SK-N-SH treated with all-trans-retinoic acid at 6 μM for 48 hours (cell line): ENCODE results near the gene PARVB.

Source experiments
- ATAC-seq: fragments of 200-7000 bp; cut with Tn5 transposase; 3 replicates; pipeline ENCODE4 v1.9.1; 2020; ENCODE audit warnings: mild to moderate bottlenecking, moderate library complexity
- ARNTL ChIP-seq: fragments of 450-650 bp; formaldehyde crosslinking; IDR thresholded peaks from 2 replicates; pipeline ENCODE4 v1.5.0; 2020; ENCODE audit warnings: low read depth, mild to moderate bottlenecking, moderate library complexity, borderline replicate concordance
- BACH2 ChIP-seq: fragments of 250-450 bp; sonication (Bioruptor Pico); IDR thresholded peaks from 2 replicates; pipeline ENCODE4 v1.9.0; 2021; ENCODE audit warnings: mild to moderate bottlenecking, borderline replicate concordance
- CSDC2 ChIP-seq: fragments of 250-450 bp; sonication (Bioruptor Pico); IDR thresholded peaks from 2 replicates; pipeline ENCODE4 v1.5.0; 2020; ENCODE audit warnings: mild to moderate bottlenecking, moderate library complexity
- ESRRG ChIP-seq: fragments of 250-450 bp; sonication (Bioruptor Pico); IDR thresholded peaks from 2 replicates; pipeline ENCODE4 v1.6.1; 2021; ENCODE audit warnings: mild to moderate bottlenecking
- OSR1 ChIP-seq: fragments of 250-450 bp; sonication (Bioruptor Pico); IDR thresholded peaks from 2 replicates; pipeline ENCODE4 v1.8.0; 2022; ENCODE audit warnings: moderate library complexity, mild to moderate bottlenecking, inconsistent platforms
- PPARA ChIP-seq: fragments of 250-450 bp; sonication (Bioruptor Pico); IDR thresholded peaks from 2 replicates; pipeline ENCODE4 v1.5.0; 2020; ENCODE audit warnings: mild to moderate bottlenecking, borderline replicate concordance
- SNAI2 ChIP-seq: fragments of 250-450 bp; sonication (Bioruptor Pico); IDR thresholded peaks from 2 replicates; pipeline ENCODE4 v1.5.0; 2020; ENCODE audit warnings: mild to moderate bottlenecking, moderate library complexity
- TCF4 ChIP-seq: fragments of 250-450 bp; sonication (Bioruptor Pico); IDR thresholded peaks from 2 replicates; pipeline ENCODE4 v1.8.0; 2021; ENCODE audit warnings: mild to moderate bottlenecking, moderate library complexity, borderline replicate concordance
- ZC3H10 ChIP-seq: fragments of 250-450 bp; sonication (Bioruptor Pico); IDR thresholded peaks from 2 replicates; pipeline ENCODE4 v1.5.1; 2021; ENCODE audit warnings: mild to moderate bottlenecking, moderate library complexity
- ZFP3 ChIP-seq: fragments of 250-450 bp; sonication (Bioruptor Pico); IDR thresholded peaks from 2 replicates; pipeline ENCODE4 v1.5.0; 2020; ENCODE audit warnings: mild to moderate bottlenecking, moderate library complexity
- ZFP30 ChIP-seq: fragments of 450-650 bp; formaldehyde crosslinking; IDR thresholded peaks from 2 replicates; pipeline ENCODE4 v1.5.0; 2022; ENCODE audit warnings: mild to moderate bottlenecking, moderate library complexity
- TF ChIP-seq, protein P1 (sequence below): fragments of 250-450 bp; sonication (Bioruptor Pico); IDR thresholded peaks from 2 replicates; pipeline ENCODE4 v1.5.1; 2021; ENCODE audit warnings: mild to moderate bottlenecking, moderate library complexity
- TF ChIP-seq, protein P2 (sequence below): fragments of 250-450 bp; sonication (Bioruptor Pico); IDR thresholded peaks from 2 replicates; pipeline ENCODE4 v1.5.0; 2020; ENCODE audit warnings: mild to moderate bottlenecking, moderate library complexity
- TF ChIP-seq, protein P3 (sequence below): fragments of 250-450 bp; sonication (Bioruptor Pico); IDR thresholded peaks from 2 replicates; pipeline ENCODE4 v1.5.1; 2020; ENCODE audit warnings: low read depth, mild to moderate bottlenecking, moderate library complexity
- TF ChIP-seq, protein P4 (sequence below): fragments of 250-450 bp; sonication (Bioruptor Pico); IDR thresholded peaks from 2 replicates; pipeline ENCODE4 v1.8.0; 2020; ENCODE audit warnings: mild to moderate bottlenecking, moderate library complexity, borderline replicate concordance

Gene PARVB

DNA sequence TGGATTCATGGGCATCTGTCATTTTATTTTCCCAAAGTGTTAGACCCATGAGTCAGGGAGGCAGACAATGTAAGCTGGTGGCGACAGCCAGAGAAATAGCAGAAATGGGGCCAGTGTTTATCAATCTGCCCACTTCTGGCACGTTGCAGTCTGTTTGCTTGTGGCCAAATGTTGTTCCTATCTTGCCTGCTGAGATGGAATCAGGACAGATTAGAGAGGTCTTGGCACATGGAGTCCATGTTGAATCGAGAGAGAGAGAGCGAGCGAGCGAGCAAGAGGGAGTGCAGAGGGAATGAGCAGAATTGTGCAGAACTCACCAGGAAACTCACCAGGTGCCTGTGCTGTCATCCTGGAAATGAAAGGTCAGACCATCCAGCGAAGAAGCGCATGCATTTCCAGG, 134.7 kb downstream of the PARVB start (continued):
- TF ChIP-seq, protein P1, sequence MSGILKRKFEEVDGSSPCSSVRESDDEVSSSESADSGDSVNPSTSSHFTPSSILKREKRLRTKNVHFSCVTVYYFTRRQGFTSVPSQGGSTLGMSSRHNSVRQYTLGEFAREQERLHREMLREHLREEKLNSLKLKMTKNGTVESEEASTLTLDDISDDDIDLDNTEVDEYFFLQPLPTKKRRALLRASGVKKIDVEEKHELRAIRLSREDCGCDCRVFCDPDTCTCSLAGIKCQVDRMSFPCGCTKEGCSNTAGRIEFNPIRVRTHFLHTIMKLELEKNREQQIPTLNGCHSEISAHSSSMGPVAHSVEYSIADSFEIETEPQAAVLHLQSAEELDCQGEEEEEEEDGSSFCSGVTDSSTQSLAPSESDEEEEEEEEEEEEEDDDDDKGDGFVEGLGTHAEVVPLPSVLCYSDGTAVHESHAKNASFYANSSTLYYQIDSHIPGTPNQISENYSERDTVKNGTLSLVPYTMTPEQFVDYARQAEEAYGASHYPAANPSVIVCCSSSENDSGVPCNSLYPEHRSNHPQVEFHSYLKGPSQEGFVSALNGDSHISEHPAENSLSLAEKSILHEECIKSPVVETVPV: no peak
- TF ChIP-seq, protein P2, sequence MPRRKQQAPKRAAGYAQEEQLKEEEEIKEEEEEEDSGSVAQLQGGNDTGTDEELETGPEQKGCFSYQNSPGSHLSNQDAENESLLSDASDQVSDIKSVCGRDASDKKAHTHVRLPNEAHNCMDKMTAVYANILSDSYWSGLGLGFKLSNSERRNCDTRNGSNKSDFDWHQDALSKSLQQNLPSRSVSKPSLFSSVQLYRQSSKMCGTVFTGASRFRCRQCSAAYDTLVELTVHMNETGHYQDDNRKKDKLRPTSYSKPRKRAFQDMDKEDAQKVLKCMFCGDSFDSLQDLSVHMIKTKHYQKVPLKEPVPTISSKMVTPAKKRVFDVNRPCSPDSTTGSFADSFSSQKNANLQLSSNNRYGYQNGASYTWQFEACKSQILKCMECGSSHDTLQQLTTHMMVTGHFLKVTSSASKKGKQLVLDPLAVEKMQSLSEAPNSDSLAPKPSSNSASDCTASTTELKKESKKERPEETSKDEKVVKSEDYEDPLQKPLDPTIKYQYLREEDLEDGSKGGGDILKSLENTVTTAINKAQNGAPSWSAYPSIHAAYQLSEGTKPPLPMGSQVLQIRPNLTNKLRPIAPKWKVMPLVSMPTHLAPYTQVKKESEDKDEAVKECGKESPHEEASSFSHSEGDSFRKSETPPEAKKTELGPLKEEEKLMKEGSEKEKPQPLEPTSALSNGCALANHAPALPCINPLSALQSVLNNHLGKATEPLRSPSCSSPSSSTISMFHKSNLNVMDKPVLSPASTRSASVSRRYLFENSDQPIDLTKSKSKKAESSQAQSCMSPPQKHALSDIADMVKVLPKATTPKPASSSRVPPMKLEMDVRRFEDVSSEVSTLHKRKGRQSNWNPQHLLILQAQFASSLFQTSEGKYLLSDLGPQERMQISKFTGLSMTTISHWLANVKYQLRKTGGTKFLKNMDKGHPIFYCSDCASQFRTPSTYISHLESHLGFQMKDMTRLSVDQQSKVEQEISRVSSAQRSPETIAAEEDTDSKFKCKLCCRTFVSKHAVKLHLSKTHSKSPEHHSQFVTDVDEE: no peak

DNA sequence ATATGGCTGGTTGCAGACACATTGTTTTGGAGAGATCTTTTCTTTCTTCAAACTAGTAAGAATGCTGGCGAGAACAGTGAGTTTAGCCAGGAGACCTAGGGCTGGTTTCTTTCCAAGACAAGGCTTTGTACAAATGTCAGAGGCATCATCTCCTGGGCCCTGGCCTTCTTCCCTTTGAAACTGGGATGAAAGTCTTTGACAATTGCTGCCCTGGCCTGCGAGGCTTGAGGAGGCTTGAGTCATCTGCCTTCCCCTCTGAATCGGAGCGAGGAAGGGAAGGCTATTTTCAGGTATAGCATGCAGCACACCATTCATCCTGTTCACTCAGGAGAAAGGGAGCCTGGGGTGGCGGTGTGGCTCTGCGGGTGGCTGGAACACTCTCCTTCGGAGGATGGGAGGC, 135.1 kb downstream of the PARVB start:
- ATAC-seq: no peak
- TF ChIP-seq OSR1 (CRISPR knock-in tag): no peak

DNA sequence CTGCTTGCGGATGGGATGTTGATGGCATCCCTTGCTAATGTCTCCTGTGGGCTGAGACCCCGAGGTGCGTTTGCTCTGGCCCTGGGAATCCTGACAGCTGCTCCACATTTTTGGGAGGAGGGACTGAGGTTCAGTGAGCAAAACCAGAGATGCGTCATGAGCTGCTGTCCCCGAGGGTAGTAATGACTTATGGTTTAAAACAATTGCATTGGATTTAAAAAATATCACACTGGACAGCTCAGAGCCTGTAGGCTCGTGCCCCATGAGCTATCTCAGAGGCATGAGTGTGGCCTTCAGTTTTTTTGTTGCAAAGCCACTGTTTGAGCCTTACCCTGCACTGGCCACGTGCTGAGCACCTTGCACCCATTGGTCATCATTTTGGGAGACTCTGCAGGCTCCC, 135.7 kb downstream of the PARVB start:
- no peak for ATAC-seq
- TF ChIP-seq ZFP3 (no peak), SNAI2 (CRISPR knock-in tag) (no peak)

DNA sequence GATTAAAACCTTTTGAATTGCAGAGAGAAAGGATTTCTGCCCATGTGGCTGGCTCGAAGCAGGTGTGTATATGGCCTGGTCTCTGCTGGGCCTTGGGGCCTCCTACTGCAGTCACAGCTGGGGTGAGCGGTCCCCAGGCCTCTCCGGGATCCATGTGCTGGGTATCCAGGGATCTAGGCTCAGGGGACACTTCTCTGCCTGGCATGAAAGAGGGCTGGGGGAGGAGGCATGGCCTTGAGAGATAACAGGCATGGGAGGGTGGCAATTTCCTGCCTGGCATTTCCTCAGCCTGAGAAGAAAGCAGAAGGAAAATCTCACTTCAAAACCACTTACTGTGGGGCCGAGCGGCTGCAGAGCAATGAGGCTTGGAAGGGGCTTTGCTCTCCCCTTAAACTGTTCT, 136.3 kb downstream of the PARVB start:
- TF ChIP-seq ZC3H10: no peak
- no peak for TF ChIP-seq CSDC2
- no peak for TF ChIP-seq BACH2 (CRISPR knock-in tag)
- no peak for TF ChIP-seq ZFP3
- TF ChIP-seq ESRRG (CRISPR knock-in tag): no peak
- ATAC-seq: no peak

DNA sequence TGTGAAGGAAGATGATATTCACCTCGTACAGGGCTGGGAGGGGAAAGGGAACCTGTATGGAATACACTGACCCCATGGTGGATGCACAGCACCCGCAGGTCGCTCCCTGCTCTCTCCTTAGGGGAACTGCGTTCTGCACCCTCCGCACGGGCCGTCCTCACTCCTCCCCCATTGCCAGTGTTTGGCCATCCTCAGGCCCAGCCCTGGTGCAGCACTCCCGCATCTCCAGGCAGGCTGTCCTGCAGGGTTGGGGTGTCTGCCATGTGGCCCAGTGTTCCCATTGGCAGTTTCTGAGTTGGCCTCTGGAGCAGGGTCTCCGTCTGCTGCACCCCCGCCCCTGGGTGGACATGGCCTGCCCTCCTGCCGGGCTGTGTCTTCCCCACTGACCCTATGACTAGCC, 137.6 kb downstream of the PARVB start:
- no peak for ATAC-seq
- TF ChIP-seq, protein P3, sequence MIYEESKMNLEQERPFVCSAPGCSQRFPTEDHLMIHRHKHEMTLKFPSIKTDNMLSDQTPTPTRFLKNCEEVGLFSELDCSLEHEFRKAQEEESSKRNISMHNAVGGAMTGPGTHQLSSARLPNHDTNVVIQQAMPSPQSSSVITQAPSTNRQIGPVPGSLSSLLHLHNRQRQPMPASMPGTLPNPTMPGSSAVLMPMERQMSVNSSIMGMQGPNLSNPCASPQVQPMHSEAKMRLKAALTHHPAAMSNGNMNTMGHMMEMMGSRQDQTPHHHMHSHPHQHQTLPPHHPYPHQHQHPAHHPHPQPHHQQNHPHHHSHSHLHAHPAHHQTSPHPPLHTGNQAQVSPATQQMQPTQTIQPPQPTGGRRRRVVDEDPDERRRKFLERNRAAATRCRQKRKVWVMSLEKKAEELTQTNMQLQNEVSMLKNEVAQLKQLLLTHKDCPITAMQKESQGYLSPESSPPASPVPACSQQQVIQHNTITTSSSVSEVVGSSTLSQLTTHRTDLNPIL (CRISPR knock-in tag): no peak
- TF ChIP-seq ZFP3: no peak
- TF ChIP-seq, protein P4, sequence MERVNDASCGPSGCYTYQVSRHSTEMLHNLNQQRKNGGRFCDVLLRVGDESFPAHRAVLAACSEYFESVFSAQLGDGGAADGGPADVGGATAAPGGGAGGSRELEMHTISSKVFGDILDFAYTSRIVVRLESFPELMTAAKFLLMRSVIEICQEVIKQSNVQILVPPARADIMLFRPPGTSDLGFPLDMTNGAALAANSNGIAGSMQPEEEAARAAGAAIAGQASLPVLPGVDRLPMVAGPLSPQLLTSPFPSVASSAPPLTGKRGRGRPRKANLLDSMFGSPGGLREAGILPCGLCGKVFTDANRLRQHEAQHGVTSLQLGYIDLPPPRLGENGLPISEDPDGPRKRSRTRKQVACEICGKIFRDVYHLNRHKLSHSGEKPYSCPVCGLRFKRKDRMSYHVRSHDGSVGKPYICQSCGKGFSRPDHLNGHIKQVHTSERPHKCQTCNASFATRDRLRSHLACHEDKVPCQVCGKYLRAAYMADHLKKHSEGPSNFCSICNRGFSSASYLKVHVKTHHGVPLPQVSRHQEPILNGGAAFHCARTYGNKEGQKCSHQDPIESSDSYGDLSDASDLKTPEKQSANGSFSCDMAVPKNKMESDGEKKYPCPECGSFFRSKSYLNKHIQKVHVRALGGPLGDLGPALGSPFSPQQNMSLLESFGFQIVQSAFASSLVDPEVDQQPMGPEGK (CRISPR knock-in tag): no peak
- TF ChIP-seq, protein P2: no peak
- TF ChIP-seq TCF4 (CRISPR knock-in tag): no peak
- TF ChIP-seq, protein P1: no peak
- TF ChIP-seq CSDC2: no peak

DNA sequence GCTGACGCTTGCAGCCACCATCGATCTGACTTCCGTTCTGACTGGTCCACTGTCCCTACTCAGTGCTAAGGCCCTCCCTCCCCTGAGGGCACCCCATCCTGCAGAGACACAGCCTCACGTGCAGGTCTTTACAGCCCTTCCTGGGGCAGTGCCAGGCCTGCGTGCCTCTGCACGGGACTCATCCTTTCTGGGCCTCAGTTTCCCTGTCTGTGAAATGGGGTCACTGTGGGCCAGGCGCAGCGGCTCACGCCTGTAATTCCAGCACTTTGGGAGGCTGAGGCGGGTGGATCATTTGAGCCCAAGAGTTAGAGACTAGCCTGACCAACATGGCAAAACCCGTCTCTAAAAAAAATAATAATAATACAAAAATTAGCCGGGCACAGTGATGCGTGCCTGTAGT, 138.9 kb downstream of the PARVB start:
- ATAC-seq: no peak
- TF ChIP-seq CSDC2 (no peak), SNAI2 (CRISPR knock-in tag) (no peak), ZC3H10 (no peak), ARNTL (CRISPR knock-in tag) (no peak), ZFP3 (no peak), ZFP30 (no peak), OSR1 (CRISPR knock-in tag) (no peak), PPARA (no peak)
- TF ChIP-seq, protein P4 (CRISPR knock-in tag): no peak
- TF ChIP-seq, protein P1: no peak
